DMS 273 treated with DMSO at 0.1 percent for 48 hours (cell line): ENCODE data around the gene OSGIN1.

Source experiments
- DNase-seq: peaks from one replicate; lab custom pipeline; 2025; lab: John Stamatoyannopoulos, UW

Gene OSGIN1

DNA sequence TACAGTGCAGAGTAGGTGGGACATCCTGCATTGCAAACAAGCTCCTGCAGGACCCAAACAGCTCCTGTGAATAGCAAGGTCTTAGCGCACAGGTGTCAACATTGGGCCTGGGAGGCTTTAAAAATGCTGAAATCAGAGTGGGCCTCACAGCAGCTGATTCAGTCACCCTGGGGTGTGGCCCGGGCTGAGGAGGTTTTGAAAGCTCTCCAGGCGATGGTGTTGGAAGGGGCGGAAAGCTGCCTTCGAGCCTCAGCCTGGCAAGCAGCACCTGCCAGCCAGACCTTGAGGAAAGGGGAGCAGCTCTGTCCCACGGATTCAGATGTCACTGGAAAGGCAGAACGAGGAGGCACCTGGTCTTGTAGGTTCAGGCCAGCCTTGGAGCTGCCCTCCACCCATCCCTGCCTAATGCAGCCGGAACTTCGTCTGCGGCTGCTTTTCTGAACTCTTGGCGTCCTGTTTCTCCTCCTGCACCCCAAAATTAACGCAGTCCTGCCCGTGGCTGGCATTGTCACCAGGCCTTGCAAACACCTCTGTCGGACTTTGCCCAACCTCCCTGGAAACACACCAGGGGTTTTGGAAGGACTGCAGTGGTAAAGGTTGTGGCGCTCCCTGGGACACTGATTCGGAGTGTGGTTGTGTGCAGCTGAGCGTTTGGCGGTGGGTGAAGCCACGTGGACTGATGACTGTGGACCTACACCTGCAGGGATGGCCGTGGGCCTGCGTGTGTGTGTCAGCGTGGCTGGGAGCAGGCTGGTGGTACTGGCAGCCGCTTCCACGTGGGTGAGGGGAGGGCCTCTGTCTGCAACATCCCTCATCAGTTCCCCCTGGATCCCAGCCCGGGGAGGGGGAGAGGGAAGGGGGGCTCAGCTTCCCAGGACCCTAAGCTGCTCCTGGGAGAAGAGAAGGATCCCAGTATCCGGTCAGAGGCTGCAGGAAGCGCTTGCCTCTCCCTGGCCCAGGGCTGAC is 18.4 kb downstream of the OSGIN1 start:
- DNase-seq, result no peak

DNA sequence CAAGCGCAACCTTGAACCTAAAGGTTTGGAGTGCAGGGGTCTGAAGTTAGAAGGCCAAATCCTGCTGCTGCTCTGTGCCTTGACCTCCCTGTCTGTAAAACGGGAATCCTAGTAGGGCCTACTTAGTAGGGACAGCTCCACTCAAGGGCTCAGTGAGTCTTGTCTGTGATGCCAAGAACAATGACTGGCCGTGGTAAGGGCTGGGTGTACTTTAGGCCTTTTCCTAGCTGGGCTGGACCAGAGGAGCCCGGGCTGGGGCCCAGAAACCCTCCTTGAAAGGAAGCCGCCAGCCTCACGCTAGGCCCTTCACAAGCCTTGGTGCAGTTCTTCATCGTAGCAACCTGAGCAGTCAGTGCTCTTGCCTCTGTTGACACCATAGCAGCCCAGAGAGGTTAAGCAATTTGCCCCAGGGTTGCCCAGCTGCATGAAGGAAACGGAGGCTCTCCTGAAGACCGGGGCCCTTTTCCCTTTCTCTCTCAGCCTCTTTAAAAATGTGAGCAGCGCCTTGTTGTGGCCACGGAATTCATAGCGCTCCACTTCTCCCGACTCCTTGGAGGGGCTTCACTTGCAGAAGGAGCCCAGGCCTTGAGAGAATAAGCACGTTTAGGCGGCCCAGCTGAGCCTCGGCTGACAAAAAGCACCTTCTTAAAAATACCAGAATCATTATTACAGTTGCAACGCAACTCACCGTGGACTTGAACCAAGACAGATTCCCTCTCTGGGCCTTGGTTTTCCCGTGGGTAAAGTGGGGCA is 19.4 kb downstream of the OSGIN1 start:
- DNase-seq, result no peak

DNA sequence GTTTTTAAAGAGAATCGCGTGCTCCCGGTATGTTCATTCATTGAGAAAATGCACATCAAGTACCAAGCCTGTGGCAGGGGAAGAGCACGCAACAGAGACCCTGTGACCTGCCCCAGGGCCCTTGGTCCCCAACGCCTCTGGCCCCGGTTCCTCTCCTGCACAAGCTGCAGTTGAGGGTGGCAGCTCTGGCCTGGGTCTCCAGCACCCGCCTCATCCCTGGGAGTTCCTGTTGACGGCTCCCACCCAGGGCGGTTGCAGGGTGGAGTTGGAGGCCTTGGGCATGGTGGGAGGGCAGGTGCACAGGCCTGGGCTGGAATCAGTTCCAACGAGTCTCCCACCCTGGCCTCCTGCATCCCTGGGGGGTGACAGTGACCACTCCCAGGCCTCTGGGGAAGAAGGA is 20.0 kb downstream of the OSGIN1 start:
- no peak for DNase-seq

DNA sequence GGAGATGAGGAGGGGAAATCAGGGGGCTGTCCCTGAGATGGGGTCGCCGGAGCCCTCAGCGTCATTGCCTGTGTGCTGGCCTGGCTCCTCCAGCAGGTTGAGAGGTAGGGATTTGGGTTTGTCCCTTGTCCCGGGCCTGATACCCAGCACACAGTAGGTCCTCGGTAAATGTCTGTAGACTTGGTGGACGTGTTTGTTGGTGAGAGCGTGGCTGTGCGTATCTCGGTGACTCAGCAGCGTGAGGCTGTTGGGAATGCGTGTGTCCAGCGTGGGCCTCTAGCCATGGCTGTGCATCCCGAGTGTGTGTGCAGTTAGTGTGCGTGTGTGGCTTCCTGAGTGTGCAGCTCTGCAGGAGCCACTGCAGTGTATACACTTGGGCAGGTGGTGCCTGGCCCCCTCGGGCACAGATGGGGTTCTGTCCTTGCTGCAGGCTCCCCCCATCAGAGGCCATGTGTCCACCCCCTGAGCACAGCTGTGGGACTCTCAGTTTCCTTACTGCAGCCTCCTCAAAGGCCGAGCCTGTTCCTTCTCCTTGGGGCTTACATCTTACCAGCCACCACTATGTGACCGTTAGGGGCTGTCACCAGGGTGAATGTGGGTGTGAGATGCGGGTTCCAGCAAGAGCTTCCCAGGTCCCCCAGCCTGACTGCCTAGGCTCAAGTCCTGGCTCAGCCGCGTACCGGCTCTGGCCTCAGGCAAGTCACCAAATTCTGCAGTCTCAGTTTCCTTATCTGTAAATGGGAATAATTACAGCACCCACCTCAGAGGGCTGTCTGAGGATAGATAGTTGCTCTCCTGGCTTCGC is 20.7 kb downstream of the OSGIN1 start:
- no peak for DNase-seq

DNA sequence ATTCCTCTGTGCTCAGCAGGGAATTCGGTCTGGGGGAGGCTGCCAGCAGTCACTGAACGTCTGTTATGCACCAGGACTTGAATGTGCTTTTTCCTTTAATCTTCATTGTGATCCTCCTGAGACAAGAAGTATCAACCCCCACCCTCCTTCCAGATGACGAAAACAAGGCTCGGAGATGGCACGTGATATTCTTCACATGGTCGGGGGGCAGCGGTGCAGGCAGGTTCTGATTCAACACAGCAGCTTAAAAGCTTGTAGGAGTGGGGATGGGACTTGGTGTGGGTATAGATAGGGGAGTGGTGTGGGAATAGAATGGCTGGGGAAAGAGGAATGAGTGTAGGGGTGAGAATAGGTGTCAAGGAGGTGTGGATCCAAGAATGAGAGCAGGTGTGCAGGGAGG is 21.4 kb downstream of the OSGIN1 start:
- no peak for DNase-seq

DNA sequence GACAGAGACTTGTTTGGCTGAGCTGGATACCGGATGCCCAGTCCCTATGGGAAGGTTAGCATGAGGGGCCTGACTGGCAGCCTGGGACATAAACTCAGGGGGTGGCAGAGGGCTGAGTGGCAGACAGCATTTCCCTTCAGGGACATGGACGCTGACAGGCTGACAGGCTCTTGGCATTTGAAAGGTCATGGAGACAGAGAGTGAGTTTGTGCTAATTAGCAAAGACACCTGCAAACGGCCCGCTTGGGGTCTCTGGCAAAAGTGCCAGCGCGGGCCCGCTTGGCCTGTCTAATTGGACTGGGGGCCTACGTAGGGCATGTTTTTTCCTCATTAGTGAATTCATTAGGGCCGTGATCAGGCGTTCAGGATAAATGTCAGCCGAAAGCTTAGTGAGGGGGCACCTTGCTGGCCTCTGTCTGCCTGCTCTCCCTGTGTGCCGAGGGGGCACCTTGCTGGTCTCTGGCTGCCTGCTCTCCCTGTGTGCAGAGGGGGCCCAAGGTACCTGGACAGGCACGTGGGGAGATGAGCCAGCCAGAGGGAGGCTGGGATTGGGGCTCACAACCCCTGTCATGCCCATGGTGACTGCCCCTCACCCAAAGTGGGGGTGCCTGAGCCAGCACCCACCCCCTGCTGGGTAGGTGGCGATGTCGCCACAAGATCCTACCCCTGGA is 22.7 kb downstream of the OSGIN1 start:
- DNase-seq, result no peak

DNA sequence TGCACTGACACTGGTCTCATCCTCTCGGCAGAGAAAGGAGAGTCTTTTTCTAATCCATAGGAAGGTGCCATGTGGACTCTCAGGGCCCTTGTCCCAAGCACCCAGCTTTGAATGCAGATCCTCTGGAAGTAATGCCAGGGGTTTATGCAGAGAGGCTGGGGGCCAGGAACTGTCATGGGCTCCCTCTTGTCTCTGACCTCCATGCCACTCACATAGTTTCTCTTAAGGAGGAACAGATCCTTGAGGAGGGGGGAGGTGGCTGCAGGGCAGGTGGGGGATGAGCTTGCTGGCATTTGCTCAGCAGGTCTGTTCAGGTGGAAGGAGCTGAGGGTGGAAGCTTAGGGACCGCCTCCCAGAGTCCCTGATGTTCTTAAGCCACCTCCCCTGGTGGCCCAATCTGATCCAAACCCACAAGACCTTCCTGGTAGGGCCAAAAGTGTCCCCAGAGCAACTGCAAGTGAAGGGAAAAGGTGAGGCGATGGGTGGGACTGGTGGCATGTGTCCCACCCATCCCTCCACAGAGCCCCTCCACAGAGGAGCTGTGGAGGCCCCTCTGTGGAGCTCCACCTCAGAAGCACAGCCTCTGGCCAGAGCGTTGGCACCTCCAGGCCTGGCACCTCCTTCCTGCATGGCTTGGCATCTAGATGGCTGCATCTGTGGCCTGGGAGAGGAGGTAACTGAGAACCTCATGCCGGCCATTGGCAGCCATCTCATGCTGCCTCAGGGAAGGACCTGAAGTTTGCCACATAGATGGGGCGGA is 24.2 kb downstream of the OSGIN1 start:
- no peak for DNase-seq

DNA sequence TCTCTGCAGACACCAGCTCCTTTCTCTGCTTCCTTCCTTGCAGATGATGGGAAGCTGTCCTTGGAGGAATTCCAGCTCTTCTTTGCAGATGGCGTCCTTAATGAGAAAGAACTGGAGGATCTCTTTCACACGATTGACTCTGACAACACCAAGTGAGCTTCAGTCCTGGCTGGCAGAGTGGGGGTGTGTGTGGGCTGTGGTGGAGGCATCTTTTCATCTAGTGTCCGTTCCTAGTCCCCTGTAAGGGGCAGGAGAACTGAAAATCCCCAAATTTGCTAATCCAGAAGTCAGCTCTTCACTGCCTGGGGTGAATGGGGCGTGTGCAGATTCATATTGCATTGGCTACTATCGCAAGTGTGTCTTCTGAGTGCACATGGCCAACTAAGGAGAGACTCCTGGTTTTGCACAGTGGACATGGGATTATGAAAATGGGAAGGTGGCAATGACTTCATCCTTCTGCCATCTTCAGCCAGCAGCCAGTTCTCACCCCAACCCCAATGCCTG is 25.4 kb downstream of the OSGIN1 start:
- no peak for DNase-seq

DNA sequence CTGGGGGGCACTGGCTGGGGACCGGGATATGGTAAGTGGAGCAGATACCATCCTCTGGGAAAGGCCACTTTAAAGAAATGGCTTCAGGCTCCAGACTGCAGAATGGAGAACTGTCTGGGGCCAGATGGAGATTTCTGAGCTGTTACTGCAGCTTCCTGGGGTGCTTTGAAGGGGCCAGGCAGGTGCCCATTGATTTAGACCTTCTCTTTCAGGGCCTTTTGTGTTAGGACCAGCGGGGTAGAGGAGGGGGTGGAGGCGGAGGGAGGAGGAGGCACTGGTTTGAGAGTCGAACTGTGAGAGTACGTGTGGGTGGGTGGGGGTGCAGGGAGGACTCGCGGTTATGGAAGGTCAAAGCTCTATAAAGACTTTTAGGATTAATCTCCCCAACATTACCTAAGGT is 26.4 kb downstream of the OSGIN1 start:
- DNase-seq, result no peak

DNA sequence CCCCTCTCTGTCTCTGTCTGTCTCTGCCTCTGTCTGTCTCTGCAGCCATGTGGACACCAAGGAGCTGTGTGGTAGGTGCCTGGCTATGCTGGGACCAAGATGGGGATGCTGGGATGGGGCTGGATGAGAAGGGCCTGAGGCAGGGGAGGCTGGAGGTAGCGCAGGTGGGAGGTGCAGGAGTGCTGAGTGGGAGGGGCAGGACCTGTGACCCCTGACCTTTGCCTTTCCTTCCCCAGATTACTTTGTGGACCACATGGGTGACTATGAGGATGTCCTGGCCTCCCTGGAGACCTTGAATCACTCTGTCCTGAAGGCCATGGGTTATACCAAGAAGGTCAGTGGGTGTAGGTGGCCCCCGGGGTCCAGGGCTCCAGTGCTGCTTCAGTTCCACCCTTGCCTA is 27.8 kb downstream of the OSGIN1 start:
- no peak for DNase-seq

DNA sequence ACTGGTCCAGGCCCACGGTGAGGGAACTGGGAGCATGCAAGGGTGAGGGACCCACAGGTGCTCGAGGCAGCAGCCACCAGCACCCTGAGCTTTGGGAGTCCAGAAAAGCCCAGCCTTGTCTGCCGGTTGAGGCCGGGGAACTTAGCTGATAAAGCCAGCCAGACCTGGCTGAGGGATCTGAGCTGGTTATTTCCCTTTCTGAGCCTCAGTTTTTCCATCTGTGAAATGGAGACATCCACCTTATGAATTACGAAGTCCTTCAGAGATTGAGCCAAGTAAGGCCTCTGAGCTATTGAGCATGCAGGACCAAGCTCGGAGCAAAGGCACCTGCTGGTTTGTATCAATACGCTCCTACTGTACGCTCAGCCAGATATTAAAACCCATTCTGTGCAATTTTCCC is 28.8 kb downstream of the OSGIN1 start:
- no peak for DNase-seq

DNA sequence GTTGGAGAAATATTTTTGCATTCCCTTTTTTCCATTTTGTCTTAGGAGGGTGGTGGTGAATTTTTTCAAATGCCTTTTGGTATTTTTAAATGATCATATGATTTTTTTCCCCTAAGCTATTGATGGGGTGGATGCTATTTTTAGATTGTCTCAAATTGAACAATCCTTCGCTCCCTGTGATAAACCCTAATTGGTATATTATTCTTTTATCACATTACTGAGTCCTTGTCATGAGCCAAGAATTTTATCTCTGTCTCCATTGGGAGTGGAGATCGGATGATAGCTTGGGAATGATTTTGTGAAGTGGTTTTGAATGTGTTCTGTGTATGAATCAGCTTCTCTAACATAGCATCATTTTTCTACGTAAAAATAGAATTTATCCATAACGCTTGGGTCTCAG is 30.5 kb downstream of the OSGIN1 start:
- DNase-seq, result no peak

DNA sequence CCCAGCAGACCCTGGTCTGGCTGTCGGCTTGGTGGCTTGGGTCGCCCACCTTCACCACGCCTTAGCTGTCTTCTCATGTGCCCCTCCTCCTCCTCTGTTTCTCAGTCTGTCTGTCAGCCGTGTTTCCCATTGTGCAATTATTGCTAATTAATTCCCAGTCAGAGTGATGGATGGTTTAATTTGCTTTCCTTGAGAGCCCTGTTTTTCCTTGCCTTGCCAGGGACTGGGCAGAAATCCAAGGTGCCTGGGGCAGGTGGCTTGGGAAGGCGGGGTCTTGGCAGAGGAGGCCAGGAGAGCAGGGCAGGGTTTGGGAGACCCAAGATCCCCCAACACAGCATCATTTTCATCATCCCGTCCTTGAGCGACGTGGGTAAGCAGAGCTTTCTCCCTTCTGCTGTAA is 36.3 kb downstream of the OSGIN1 start:
- no peak for DNase-seq

DNA sequence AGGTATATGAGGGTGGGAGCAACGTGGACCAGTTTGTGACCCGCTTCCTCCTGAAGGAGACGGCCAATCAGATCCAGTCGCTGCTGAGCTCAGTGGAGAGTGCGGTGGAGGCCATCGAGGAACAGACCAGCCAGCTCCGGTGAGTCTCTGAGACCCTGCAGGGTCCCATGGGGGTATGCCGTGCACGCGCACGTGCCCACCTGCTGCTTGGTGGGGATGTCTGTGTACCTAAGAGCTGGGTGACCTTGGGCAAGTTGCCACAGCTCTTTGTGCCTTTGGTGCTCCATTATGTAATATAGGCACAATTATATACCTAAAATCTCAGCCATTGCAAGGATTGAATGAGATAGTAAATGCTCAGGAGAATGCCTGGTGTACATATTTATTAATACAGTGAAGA is 37.5 kb downstream of the OSGIN1 start:
- DNase-seq, result no peak

DNA sequence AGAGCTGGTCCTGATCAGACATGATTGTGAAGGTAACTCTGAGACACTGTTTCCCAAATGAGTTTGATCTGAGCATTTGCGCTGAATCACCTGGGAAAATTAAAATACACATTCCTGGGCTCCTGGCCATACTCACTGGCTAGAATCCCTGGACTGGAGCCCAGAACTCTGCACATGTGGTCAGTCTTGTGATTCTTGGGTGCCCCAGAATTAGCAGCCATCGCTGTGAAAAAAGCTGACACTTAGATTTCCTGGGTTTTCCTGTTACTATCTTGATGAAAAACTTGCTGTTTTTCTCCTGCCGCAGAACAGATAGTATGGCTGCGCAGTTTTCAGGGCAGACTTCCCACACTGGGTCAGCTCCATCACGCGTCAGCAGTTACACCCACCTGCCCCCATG is 39.6 kb downstream of the OSGIN1 start:
- DNase-seq, result no peak

DNA sequence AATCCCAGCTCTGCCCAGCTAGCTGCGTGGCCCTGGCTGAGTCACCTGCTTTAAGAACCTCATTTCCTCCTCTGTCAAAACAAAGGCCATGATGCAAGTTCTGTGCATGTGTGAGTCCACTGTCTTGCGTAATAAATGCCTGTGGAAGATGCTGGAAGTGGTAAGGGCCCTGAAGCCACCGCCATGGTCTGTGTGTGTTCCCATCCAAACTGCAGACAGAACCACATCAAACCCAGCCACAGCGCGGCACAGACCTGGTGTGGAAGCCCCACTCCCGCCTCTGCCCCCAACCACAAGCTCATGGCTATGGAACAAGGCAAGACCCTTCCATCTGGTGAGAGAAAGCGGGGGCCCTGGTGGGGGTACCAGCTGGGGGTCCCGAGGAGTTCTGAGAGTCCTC is 41.0 kb downstream of the OSGIN1 start:
- DNase-seq, result no peak

DNA sequence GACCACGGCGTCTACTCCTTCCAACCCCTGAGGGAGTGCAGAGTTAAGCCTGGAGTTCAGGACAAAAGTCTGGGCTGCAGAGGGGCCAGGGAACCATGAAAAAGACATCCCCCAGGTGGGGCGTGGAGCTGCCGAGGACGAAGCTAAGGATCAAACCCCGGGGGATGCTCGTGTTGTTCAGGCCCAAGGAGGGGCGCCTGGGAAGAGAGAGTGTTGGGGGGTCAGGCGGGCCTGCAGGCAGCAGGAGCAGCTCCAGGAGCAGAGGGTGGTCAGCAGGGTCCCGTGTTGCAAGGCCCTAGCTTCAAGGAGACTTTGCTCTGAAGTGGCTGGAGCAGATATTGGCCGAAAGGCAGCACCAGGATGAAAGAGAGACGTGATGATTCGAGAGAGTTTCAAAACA is 41.7 kb downstream of the OSGIN1 start:
- no peak for DNase-seq

DNA sequence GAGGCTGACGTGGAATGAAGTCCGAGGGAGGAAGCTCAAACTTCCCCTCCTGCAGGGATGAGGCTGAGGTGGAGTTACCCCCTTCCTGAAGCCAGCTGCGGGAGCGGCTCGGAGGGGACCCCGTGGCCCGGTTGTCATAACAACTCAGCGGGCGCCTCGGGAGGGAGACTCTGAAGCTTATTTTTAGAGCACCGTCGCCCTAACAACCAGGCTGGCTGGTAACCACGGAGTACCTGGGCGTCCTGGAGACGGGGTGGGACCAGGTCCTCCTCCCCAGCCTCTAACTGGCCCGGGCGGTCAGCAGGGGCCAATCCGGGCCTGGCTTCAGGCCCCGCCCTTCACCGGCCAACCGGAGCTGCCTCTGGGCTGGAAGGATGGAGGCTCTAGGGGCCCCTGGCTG is 42.7 kb downstream of the OSGIN1 start:
- peak; percentile 34 for DNase-seq

DNA sequence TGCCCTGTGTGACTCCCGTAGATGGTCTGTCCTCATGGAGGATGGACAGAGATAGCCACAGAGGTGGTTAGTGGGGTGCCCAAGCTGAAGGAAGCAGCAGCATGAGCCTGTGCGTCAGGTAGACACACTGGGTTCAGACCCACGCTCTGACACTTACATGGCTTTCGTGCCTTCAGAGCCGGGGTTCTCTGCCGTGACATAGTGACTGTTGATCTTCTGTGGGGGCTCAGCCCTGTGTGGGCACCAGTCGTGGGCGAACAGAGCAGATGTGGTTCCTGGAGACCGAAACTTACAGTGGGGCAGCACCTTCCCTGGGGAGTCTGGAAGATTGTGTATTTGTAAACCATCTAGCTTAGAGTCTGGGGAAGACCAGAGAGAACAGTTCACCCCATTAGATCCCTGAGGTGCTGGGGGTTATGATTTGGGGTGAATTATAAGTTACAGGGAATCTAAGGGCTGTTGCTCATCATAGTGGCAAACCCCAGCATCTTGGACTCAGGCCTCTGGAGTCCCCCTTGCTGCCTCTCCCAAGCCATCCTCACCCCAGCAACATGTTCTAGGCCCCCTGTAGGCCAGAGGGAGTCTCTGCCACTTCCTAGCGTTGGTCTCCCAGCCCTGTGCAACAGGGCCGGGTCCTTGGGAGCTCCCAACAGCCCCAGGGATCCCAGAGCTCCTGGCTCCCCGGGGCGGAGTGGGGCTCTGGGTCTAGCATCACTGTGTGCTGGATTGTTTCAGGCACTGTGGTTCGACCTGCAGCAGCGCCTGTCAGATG is 43.6 kb downstream of the OSGIN1 start:
- DNase-seq, result no peak

DNA sequence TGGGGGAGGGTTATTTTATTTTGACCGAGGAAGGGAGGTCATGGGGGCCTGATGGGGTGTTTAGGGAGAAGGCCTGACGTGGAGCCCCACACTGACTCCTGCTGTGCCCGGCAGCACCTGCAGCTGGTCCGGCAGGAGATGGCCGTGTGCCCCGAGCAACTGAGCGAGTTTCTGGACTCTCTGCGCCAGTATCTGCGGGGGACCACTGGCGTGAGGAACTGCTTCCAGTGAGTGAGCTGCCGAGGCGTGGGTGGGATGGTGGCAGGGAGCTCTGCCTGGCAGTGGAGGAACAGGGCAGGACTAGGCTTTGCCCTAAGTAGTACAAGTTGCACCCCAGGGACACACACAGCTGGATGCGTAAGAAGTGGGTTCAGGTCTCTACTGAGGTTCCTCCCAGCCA is 45.1 kb downstream of the OSGIN1 start:
- no peak for DNase-seq
